HG02610 (cell line): ENCODE measurements around the gene MIA2.
"Not testable (repeated sequence)": the region's sequence is repeated elsewhere in the genome, so short reads cannot be mapped to it uniquely, and the experiment has no call there.

Experiments used
- ATAC-seq: cut with Tn5 transposase; IDR thresholded peaks from one replicate; pipeline ENCODE4 v1.9.1; 2021; ENCODE audit warnings: mild to moderate bottlenecking, moderate library complexity; ENCODE audit not compliant: unreplicated experiment

The MIA2 gene

DNA sequence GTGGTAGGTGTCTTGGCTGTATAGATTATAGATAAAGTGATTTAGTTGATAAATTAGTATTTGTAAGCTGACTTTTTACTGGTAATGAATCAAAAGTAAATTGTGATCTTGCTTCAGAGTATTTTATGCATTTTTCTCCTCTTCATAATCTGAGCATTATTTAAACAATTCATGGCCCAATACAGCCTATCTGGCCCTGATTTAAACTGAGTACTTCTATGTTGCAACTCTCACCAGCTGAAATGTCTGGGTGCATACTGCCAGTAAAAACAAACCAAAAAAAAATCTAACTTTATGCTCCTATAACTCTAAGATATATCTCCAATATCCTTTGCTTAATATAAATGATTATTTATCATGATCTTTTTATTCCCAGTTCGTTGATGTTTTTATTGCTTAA lies 86.6 kb downstream of the MIA2 start:
- no peak for ATAC-seq

DNA sequence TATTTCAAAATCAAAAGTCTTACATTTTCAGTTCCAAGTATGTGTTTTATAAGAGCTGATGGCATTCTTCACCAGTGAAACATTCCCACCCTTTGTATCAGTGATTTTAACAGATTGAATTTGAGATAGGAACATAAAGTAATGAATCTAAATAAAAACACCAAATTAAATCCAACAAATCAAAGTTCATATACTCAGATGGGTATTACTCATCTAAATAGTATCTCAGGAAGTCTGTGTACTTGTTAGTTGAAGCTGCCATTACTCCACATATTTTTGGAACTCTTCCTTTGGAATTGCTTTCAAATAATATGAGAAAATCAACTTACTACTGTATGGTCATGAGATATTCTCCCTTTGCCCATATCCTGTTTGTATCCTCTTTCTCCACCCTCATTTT lies 89.1 kb downstream of the MIA2 start:
- ATAC-seq = no peak

DNA sequence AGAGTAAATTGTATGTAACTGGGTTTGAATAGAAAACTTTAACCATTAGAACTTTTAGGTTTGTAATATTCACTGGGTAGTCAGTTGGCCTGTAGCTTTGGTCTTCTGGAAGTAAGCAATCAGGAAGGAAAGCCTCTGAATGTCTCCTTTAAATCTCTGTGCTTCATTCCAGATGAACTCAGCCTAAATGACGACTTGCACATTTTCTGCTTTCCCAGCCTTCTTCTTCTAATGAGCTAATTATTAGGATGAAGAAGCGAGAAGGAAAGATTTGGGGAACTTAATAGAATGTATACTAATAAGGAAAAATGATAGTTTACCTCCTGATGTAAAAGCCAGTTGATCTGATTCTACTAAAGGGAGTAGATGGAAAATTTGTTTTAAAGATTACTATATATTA lies 90.4 kb downstream of the MIA2 start:
- ATAC-seq = no peak

DNA sequence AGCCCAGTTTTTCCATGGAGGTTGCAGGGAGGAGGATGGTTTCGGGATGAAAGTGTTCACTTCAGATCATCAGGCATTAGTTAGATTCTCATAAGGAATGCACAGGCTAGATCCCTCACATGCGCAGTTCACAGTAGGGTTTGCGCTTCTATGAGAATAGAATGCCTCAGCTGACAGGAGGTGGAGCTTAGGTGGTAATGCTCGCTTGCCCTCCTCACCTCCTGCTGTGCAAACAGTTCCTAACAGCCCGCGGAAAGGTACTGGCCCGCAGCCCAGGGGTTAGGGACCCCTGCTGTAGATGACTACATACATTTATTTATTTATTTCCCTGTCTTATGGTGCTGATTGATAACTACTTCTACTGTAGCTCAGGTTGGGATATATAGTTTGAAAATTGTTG lies 105.3 kb downstream of the MIA2 start:
- no peak for ATAC-seq

DNA sequence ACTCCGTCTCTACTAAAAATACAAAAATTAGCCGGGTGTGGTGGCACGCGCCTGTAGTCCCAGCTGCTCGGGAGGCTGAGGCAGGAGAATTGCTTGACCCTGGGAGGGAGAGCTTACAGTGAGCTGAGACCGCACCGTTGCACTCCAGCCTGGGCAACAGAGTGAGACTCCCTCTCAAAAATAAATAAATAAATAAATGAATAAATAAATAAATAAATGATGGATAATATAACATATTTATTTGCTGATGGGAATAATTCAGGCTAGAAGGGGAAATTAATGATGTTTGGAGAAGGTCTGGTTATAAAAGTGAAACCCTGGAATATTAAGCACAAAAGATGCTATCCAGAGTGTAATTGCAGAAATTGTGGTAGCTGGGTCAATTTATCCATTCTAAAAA lies 107.4 kb downstream of the MIA2 start:
- ATAC-seq = not testable (repeated sequence)

DNA sequence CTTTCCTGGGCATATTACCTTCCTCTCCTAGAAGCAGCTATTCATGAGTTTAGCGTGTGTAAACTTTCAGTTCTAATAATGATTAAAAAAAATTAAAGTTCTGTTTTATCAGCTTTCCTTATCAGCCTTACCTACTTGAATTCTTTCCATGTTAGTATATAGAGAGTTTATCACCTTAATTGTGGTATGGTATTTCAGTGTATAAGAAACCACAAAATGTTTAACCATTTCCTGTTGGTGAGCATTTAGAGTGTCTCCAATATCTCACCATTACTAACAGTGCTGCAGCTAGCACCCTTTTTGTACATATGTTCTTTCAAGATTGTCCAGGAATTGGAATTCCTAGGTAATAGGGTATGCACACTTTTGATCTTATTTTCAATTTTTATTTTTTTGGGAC lies 109.1 kb downstream of the MIA2 start:
- ATAC-seq = no peak

DNA sequence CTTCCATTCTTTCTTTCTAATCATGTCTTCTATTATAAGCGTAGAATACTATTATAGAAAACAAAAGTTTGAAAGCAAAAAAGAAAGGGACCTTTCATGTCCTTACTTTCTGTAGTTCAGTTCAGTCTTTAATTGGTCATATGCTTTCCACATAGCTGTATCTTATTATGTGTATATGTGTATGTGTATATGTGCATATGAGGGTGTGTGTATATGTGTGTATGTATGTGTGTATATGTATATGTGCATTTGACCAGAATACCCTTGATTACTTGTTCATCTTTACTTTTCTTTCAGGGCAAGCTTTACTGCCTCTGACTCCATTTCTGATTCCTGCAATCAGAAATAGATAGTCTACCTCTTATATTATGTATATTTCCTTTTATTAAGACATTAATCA lies 109.9 kb downstream of the MIA2 start:
- ATAC-seq = no peak

DNA sequence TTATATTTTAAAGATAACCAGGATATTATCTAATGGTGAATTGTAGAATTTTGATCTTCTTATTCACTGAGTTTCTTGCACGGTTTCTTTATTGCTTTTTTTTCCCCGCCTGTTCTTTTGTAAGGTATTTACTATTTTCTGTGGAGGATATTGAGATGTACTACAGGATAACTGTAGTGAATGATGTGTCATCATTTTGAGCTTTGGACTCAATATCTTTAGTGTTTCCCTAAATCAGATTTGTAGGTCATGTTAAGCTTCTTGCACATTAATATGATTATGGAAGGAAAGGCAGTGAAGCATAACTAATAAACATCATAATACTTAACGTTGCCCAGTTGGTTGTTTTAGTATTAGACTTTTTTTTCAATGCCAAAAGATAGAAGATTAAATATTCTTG lies 117.2 kb downstream of the MIA2 start:
- no peak for ATAC-seq

DNA sequence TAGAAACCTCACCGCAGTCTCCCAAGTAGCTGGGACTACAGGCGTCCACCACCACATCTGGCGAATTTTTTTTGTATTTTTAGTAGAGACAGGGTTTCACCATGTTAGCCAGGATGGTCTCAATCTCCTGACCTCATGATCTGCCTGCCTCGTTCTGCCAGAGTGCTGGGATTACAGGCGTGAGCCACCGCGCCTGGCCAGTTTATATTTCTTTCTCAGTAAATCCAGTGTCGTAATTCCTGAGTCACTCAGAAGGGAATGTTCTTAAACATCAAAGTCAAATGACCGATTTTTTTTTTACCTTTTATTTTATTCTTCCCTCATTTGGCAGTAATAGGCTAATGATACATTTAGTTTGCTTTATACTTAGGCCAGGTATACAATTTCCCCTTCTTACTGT lies 118.0 kb downstream of the MIA2 start:
- no peak for ATAC-seq

DNA sequence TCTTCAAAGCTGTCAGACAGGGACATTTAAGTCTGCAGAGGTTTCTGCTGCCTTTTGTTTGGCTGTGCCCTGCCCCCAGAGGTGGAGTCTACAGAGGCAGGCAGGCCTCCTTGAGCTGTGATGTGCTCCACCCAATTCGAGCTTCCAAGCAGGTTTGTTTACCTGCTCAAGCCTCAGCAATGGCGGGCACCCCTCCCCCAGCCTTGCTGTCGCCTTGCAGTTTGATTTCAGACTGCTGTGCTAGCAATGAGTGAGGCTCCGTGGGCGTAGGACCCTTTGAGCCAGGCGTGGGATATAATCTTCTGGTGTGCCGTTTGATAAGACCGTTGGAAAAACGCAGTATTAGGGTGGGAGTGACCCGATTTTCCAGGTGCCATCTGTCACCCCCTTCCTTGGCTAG lies 125.4 kb downstream of the MIA2 start:
- not testable (repeated sequence) for ATAC-seq

DNA sequence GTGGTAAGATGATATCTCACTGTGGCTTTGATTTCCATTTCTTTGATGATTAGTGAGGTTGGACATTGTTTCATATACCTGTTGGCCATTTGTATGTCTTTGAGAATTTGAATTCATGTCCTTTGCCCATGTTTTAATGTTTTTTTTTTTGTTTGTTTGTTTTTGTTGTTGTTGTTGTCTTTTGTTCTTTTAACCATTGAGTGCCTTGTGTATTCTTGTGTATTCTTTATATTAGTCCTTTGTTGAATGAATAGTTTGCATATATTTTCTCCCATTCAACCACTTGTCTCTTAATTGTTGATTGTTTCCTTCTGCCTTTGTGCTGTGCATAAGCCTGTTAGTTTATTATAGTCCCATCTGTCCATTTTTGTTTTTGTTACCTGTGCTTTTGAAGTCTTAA lies 126.6 kb downstream of the MIA2 start:
- ATAC-seq = no peak

DNA sequence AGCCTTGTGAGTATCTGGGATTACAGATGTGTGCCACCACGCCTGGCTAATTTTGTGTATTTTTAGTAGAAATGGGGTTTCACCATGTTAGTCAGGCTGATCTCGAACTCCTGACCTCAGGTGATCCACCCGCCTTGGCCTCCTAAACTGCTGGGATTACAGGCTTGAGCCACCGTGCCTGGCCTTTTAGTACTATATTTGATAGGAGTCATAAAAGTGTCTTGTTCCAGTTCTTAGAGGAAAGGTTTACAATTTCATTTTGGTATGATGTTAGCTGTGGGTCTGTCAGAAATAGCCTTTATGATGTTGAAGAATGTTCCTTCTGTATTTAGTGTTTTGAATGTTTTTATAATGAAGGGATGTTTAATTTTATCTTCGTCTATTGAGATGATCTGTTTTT lies 127.8 kb downstream of the MIA2 start:
- ATAC-seq = not testable (repeated sequence)

DNA sequence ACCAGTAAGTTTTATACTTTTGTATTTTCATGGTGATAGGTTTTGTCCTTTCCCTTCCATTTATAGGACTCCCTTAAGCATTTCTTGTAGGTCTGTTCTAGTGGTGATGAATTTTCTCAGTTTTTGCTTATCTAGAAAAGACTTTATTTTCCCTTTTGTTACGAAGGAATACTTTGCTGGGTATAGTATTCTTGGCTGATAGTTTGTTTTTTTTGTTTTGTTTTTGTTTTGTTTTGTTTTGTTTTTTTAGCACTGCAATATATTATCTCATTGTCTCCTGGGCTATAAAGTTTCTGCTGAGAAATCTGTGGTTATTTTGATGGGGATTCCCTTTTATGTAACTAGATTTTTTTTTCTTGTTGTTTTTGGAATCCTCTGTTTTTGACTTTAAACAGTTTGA lies 130.8 kb downstream of the MIA2 start:
- no peak for ATAC-seq

DNA sequence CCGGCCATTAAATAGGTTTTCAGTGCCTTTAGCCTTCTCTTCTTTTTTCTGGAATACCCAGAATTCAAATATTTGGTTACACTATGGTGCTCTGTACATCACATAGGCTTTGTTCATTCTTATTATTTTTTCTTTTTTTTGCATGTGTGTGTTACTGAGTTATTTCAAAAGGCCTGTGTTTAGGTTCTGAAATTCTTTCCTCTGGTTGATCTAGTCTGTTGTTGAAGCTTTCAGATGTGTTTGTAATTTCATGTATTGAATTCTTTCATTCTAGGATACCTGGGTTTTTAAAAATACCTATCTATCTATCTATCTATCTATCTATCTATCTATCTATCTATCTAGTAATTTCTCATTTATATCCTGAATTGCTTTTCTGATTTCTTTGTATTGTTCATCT lies 131.6 kb downstream of the MIA2 start:
- ATAC-seq = no peak

DNA sequence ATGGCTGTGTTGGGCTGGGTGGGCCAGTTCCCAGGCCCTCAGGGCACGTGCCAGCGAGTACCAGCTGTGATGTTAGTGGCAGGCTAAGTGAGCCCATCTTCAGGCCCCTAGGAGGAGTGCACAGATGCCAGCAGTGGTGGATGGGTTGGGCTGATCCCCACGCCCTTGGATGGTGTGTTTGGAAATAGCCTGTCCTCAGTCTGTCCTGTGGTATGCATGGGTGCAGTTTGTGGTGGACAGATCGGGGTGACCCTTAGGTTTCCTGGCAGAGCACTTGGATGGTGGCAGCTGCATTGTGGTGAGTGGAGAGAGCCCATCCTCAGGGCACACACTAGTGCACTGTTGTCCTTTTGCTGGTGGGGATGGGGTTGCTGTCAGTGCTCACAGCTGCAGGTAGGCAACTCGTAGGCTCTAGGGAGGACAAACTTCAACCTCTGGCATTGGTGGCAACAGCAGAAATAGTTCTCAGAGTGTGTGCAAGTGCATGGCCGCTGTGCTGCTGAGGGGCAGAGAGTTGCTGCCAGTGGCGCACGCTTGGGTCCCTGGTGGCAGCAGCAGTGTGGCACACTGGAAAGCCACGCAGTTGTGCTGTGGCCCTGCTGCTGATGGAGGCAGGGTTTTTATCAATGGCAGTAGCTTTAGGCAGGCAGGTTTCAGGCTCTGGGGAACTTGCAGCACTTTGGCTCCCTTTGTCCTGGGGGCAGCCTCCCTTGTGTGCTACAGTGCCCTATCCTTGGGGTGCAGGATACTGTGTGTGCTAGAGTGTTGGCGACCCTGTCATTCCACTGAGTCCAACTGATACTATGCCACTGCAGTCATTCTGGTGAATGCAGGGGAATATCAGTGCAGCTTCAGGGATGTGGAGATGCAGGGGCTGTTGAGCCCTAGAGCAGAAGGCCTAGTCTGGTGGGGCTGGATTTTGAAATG lies 133.0 kb downstream of the MIA2 start:
- no peak for ATAC-seq

DNA sequence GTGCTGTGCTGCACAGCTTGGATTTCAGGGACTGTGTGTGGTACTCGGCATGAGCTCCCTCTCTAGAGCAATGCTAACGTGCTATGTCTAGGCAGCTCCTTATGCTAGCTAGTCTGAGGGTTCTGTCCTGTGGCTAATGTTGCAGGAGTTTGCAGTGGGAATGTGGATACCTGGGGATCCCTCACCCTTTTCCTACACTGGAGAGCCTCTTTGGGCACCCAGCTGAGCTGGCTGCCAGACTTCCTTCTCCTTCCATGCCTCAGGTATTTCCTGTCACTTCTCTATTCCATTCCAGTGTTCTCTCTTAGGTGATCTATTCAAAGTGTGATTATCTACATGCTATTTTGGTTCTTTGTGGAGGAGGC lies 133.7 kb downstream of the MIA2 start:
- ATAC-seq = no peak

DNA sequence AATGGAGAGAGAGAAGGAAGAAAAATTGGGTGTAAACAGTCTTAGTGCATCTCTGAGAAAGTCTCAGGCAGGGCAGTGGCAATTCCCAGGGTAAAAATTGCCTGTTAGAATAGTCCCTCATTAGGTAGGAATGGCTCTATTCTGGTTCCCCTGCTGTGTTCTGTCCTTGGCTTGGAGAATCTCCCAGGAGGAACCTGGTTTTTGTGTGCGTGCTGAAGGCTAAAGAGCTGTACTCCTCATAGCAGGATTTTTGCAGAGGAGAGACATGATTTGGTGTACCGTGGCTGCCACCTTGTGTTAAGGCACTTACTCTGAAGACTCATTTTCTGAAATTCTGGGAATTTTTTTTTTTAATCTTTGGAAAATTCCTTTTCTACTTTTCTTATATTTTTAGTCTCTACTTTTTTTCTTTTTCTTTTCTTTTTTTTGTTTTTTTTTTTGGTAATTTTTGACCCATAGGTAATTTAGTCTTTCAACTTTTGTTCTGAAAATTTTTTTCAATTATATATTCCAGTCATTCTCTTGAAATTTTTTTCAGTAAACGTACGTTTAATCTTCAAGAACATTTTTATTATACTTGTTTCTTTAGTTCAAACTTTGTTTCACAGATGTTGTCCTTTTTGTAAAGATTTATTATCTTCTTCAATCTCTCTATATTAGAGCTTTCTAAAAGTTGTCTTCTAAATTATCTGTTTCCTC lies 134.7 kb downstream of the MIA2 start:
- ATAC-seq = no peak

DNA sequence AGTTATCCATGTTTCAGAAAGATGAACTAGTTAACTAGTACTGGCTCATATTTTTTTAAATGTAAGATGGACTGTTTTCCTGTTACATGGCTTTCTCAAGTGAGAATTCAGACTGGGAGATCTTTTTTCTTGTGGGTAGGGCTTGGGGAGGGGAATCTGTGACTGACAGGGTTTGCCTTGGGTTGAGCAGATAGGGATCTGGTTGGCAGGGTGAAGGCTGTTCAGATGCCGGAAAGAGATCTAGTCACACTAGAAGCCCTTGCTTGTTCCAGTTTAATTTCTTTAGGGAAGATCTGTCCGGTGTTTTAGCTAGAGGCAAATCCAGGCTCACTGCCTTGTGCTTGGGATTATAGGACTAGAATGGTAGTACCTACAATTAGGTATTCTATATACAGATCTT lies 135.3 kb downstream of the MIA2 start:
- ATAC-seq = no peak

DNA sequence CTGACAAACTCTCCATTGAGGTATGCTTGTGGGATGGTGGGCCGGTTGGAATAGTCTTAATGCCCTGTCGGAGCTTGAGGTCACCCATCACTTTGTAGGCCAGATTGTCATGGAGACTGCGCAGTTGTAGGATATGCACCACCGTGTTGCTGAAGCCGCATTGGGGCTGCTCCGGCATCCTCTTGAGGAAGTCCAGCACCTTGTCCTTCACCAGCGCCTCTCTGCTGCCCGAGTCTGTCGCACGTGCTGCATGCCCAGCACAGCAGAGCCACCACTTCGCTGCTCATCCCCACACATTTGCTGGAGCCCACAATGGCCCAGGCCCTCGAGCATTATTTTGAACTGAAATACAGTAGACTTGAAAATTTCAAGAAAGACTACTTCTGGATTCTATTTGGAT lies 136.7 kb downstream of the MIA2 start:
- ATAC-seq = no peak

DNA sequence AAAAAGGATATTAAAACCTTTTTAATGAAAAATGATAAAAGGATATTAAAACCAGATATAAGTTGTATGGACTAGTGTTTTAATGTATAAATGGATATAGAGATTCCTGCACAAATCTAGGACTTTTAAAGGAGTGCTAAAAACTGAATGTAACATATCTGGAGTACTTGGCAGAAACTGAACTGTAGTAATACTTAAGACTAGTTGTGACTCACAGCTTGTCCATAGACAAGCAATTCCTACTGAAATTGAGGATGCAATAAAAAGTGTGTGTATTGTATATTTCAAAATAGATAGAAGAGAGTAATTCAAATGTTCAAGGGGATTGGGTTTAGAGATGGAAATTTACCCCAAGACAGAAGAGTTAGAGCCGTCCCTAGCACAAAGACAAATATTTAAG lies 138.9 kb downstream of the MIA2 start:
- no peak for ATAC-seq

DNA sequence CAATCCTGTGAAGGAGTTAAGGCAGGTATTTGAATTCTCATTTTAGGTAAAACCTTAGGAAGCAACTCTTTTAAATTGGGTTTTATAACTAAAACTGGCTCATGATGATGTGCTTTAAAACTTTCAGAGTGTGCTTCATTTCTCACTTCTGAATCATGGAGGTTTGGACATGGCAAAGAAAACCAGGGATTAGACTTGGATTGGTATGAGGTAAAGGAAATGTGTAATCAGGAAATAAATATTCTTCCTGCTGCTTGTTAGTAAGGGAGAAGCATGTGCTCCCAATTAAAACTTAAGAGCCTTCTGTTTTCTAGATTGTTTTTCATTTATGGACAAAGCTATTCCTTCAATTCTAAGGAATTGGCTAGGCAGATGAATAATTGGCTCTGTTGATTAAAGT lies 141.1 kb downstream of the MIA2 start:
- ATAC-seq = no peak

DNA sequence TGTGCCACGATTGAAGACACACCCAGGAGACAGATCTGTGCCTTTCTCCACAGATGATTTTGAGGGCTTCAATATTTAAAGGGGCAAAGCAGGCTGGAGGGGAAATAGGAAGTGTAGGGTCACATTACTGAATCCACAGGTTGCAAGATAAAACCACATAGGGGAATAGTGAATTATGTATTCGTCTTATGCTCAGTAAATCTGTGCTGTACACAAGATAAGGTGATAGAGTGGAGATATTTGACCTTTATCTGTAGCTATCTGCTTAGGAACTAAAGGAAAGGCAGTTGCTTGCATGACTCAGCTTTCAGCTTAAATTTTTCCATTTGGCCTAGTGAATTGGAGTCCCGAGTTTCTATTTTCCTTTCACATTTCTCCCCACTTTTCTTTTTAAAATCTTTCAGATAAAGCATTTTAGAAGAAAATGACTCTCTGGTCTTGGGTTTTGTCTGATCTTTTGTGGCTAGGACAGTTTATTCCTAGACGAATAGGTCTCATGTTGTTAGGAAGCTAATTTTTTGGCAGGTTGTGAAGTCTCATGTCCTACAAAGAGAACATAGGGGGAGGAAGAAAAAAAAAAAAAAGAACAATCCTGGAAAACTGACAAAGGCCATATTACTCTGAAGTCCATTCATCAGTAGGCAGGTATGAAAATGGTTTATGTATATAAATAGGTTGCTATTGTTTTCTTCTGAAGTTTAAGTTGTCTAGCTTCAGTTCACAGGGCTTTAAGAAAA lies 143.1 kb downstream of the MIA2 start:
- no peak for ATAC-seq
